GM19395 (cell line): Measurements from ENCODE around the gene SLC10A7.
"Not testable (repeated sequence)": the region's sequence is repeated elsewhere in the genome, so short reads cannot be mapped to it uniquely, and the experiment has no call there.

Source experiments
- ATAC-seq: cut with Tn5 transposase; IDR thresholded peaks from one replicate; pipeline ENCODE4 v1.9.1; 2021; ENCODE audit warnings: mild to moderate bottlenecking, moderate library complexity; ENCODE audit not compliant: unreplicated experiment

SLC10A7 gene

GRCh38 chr4:146368209-146368608 is 153.5 kb downstream of the SLC10A7 start:
- no peak for ATAC-seq

- no peak for ATAC-seq
Measured at GRCh38 chr4:146367347-146367746, 154.4 kb downstream of the SLC10A7 start.

GRCh38 chr4:146359771-146360170 is 162.0 kb downstream of the SLC10A7 start:
- no peak for ATAC-seq

- ATAC-seq, result not testable (repeated sequence)
Measured at GRCh38 chr4:146350114-146350513, 171.6 kb downstream of the SLC10A7 start.

- ATAC-seq, result no peak
Measured at GRCh38 chr4:146349306-146349705, 172.4 kb downstream of the SLC10A7 start.

GRCh38 chr4:146347822-146348221 is 173.9 kb downstream of the SLC10A7 start:
- no peak for ATAC-seq

- ATAC-seq, result no peak
Measured at GRCh38 chr4:146346276-146346675, 175.5 kb downstream of the SLC10A7 start.

GRCh38 chr4:146343776-146344175 is 178.0 kb downstream of the SLC10A7 start:
- ATAC-seq, result no peak

GRCh38 chr4:146343199-146343598 is 178.5 kb downstream of the SLC10A7 start:
- ATAC-seq, result peak; percentile 79

GRCh38 chr4:146342600-146343192 is 179.0 kb downstream of the SLC10A7 start:
- no peak for ATAC-seq

- no peak for ATAC-seq
Measured at GRCh38 chr4:146340798-146341197, 180.9 kb downstream of the SLC10A7 start.

GRCh38 chr4:146338512-146338911 is 183.2 kb downstream of the SLC10A7 start:
- no peak for ATAC-seq

- ATAC-seq, result no peak
Measured at GRCh38 chr4:146336410-146336807, 185.3 kb downstream of the SLC10A7 start.

GRCh38 chr4:146335763-146336409 is 185.9 kb downstream of the SLC10A7 start:
- no peak for ATAC-seq

- no peak for ATAC-seq
Measured at GRCh38 chr4:146334862-146335449, 186.8 kb downstream of the SLC10A7 start.

GRCh38 chr4:146333895-146334262 is 187.9 kb downstream of the SLC10A7 start:
- ATAC-seq, result no peak

- peak; percentile 96 for ATAC-seq
Measured at GRCh38 chr4:146333187-146333894, 188.4 kb downstream of the SLC10A7 start.

GRCh38 chr4:146330392-146330791 is 191.3 kb downstream of the SLC10A7 start:
- ATAC-seq, result no peak

- ATAC-seq, result no peak
Measured at GRCh38 chr4:146329050-146329716, 192.6 kb downstream of the SLC10A7 start.

GRCh38 chr4:146327859-146328650 is 193.7 kb downstream of the SLC10A7 start:
- ATAC-seq, result no peak
